HepG2 (cell line): ENCODE measurements around the gene RASL12. TPM values are rescaled to one million over a fixed set of nuclear protein-coding genes. Genes with fewer than 3 reads are reported as not detected.

Experiments used
- CENPT ChIP-seq: sonication (generic); formaldehyde crosslinking; IDR thresholded peaks from 2 replicates; pipeline ENCODE4 v1.8.0; 2022; ENCODE audit warnings: low read depth, mild to moderate bottlenecking, moderate library complexity, missing genetic modification reagents
- HNRNPLL ChIP-seq: fragments of 200-400 bp; formaldehyde crosslinking; IDR thresholded peaks from 2 replicates; pipeline ENCODE4 v1.6.1; 2017; ENCODE audit warnings: mild to moderate bottlenecking, low read depth, low read length; ENCODE audit not compliant: poor library complexity, severe bottlenecking
- HNRNPUL1 ChIP-seq: fragments of 200-400 bp; formaldehyde crosslinking; IDR thresholded peaks from 2 replicates; pipeline ENCODE4 v1.6.1; 2017; ENCODE audit warnings: low read depth, mild to moderate bottlenecking, low read length, moderate library complexity
- KDM4B ChIP-seq: sonication (generic); formaldehyde crosslinking; IDR thresholded peaks from 2 replicates; pipeline ENCODE4 v1.4.0; 2020; ENCODE audit warnings: missing genetic modification reagents
- MYNN ChIP-seq: sonication (generic); formaldehyde crosslinking; IDR thresholded peaks from 2 replicates; pipeline ENCODE4 v1.4.0; 2020; ENCODE audit warnings: mild to moderate bottlenecking, low read depth, missing genetic modification reagents
- RCOR2 ChIP-seq: IDR thresholded peaks from 2 replicates; pipeline ENCODE4 v1.6.1; 2016; ENCODE audit warnings: missing biosample characterization, missing genetic modification reagents
- SRSF1 ChIP-seq: fragments of 200-400 bp; formaldehyde crosslinking; optimal IDR thresholded peaks from 2 replicates; pipeline ENCODE3; 2017; ENCODE audit warnings: mild to moderate bottlenecking, low read depth, low read length, moderate library complexity
- ZBTB20 ChIP-seq: sonication (generic); formaldehyde crosslinking; IDR thresholded peaks from 2 replicates; pipeline ENCODE4 v1.8.1; 2023; ENCODE audit warnings: missing genetic modification reagents, low read depth, mild to moderate bottlenecking, borderline replicate concordance
- ZFP90 ChIP-seq: sonication (generic); formaldehyde crosslinking; IDR thresholded peaks from 2 replicates; pipeline ENCODE4 v1.8.0; 2022; ENCODE audit warnings: missing genetic modification reagents, mild to moderate bottlenecking, inconsistent platforms, borderline replicate concordance
- ZNF224 ChIP-seq: sonication (generic); formaldehyde crosslinking; IDR thresholded peaks from 2 replicates; pipeline ENCODE4 v1.5.0; 2020; ENCODE audit warnings: mild to moderate bottlenecking, missing genetic modification reagents
- ZNF260 ChIP-seq: sonication (generic); formaldehyde crosslinking; IDR thresholded peaks from 2 replicates; pipeline ENCODE4 v1.4.0; 2020; ENCODE audit warnings: missing genetic modification reagents, low read depth, mild to moderate bottlenecking, borderline replicate concordance
- ZNF616 ChIP-seq: sonication (generic); formaldehyde crosslinking; IDR thresholded peaks from 2 replicates; pipeline ENCODE4 v1.5.0; 2020; ENCODE audit warnings: low read depth, mild to moderate bottlenecking, missing genetic modification reagents
- ZNF629 ChIP-seq: sonication (generic); formaldehyde crosslinking; conservative IDR thresholded peaks from 2 replicates; pipeline ENCODE4 v1.5.0; 2020; ENCODE audit warnings: missing genetic modification reagents
- ZNF709 ChIP-seq: sonication (generic); formaldehyde crosslinking; IDR thresholded peaks from 2 replicates; pipeline ENCODE4 v1.5.0; 2020; ENCODE audit warnings: mild to moderate bottlenecking, missing genetic modification reagents
- ZNF883 ChIP-seq: sonication (generic); formaldehyde crosslinking; IDR thresholded peaks from 2 replicates; pipeline ENCODE4 v1.5.1; 2020; ENCODE audit warnings: mild to moderate bottlenecking, missing genetic modification reagents; ENCODE audit errors: not compliant biosample characterization
- polyA plus RNA-seq, 8 experiments: library from polyadenylated mRNA; depleted of rRNA in 3 of 8; stranded (reverse) in 7 of 8; unstranded in 1 of 8; fragments of >200 nt; fragmentation: Illumina TruSeq in 4 of 8; extraction: Trizol in 4 of 8; gene quantifications; 2 replicates each; pipeline versions ENCODE4 v1.2.1 to v1.2.3, GENCODE V29; 2011 to 2016; ENCODE audit warnings: low read depth in 4 of 8, missing spikeins in 1 of 8, mixed read lengths in 1 of 8; ENCODE audit not compliant: insufficient read depth in 1 of 8
- total RNA-seq, 5 experiments: library from RNA; depleted of rRNA; stranded (reverse); fragments of >200 nt; fragmentation: Illumina TruSeq; extraction: Trizol; gene quantifications; 2 replicates each; pipeline ENCODE4 v1.2.3, GENCODE V29; 2016; ENCODE audit warnings: low read depth in 1 of 5
- TF ChIP-seq, protein P1 (sequence below): sonication (generic); formaldehyde crosslinking; IDR thresholded peaks from 2 replicates; pipeline ENCODE4 v1.5.0; 2020; ENCODE audit warnings: mild to moderate bottlenecking, missing genetic modification reagents
- TF ChIP-seq, protein P2 (sequence below): sonication (generic); formaldehyde crosslinking; conservative IDR thresholded peaks from 2 replicates; pipeline ENCODE4 v1.4.0; 2020; ENCODE audit warnings: missing genetic modification reagents
- TF ChIP-seq, protein P3 (sequence below): sonication (generic); formaldehyde crosslinking; IDR thresholded peaks from 2 replicates; pipeline ENCODE4 v1.8.0; 2023; ENCODE audit warnings: mild to moderate bottlenecking, missing genetic modification reagents
- TF ChIP-seq, protein P4 (sequence below): sonication (generic); formaldehyde crosslinking; IDR thresholded peaks from 2 replicates; pipeline ENCODE4 v1.5.0; 2020; ENCODE audit warnings: missing genetic modification reagents
- TF ChIP-seq, protein P5 (sequence below), 2 experiments: fragments of 450-650 bp in 1 of 2; sonication (generic) in 1 of 2; formaldehyde crosslinking; IDR thresholded peaks; 2 replicates each; pipeline versions ENCODE4 v1.5.0 to v1.8.0; 2020 to 2022; ENCODE audit warnings: mild to moderate bottlenecking in 1 of 2, missing genetic modification reagents in 1 of 2
- TF ChIP-seq, protein P6 (sequence below): sonication (generic); formaldehyde crosslinking; IDR thresholded peaks from 2 replicates; pipeline ENCODE4 v1.8.0; 2022; ENCODE audit warnings: low read depth, missing genetic modification reagents

RASL12 gene
- total and polyA plus RNA-seq, 2 of the 13 experiments (the other 11 are each of a cell fraction or from before 2014, with no cell fraction given), result 0.16 to 0.55 TPM

DNA sequence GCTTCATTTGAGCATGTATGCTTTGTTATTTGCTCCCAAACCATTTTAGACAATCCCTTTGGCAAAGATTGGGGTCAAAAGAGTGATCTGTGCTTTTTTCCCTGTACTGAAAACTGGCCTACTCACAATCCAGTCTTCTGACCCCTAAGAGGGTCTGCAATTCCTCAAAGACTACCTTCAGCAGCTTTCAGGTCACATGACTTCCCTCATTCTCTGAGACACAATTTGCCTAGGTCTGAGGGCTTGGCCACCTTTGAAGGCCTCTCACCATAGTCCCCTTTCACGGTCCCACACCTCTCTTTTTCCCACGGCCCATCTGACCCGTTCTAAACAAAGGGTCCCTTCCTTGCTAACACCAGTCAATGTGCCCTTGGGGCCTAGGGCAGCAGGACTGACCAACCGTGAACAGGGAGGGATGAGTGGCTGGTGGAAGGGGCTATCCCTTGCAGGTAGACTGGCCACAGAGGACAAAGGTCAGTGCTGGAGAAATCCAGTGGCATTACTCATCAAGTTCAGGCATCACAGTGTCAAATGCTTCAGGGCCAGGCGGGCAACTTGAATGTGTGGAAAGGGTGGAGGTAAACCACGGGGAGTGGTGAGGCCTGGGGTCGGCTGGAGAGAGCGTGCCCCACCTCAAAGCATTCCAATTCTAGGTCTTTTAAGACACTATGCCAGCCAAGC, 10.8 kb downstream of the RASL12 start (continued):
- TF ChIP-seq, protein P1, sequence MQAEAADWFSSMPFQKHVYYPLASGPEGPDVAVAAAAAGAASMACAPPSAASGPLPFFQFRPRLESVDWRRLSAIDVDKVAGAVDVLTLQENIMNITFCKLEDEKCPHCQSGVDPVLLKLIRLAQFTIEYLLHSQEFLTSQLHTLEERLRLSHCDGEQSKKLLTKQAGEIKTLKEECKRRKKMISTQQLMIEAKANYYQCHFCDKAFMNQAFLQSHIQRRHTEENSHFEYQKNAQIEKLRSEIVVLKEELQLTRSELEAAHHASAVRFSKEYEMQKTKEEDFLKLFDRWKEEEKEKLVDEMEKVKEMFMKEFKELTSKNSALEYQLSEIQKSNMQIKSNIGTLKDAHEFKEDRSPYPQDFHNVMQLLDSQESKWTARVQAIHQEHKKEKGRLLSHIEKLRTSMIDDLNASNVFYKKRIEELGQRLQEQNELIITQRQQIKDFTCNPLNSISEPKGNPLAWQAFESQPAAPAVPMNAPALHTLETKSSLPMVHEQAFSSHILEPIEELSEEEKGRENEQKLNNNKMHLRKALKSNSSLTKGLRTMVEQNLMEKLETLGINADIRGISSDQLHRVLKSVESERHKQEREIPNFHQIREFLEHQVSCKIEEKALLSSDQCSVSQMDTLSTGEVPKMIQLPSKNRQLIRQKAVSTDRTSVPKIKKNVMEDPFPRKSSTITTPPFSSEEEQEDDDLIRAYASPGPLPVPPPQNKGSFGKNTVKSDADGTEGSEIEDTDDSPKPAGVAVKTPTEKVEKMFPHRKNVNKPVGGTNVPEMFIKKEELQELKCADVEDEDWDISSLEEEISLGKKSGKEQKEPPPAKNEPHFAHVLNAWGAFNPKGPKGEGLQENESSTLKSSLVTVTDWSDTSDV (CRISPR knock-in tag), result no peak
- TF ChIP-seq ZBTB20 (CRISPR knock-in tag), result 0 out of 2 replicates have a peak, but pooled peaks have one; percentile 29
- TF ChIP-seq, protein P2, sequence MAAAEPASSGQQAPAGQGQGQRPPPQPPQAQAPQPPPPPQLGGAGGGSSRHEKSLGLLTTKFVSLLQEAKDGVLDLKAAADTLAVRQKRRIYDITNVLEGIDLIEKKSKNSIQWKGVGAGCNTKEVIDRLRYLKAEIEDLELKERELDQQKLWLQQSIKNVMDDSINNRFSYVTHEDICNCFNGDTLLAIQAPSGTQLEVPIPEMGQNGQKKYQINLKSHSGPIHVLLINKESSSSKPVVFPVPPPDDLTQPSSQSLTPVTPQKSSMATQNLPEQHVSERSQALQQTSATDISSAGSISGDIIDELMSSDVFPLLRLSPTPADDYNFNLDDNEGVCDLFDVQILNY (CRISPR knock-in tag), result peak; percentile 61
- TF ChIP-seq ZNF616 (CRISPR knock-in tag), result no peak
- TF ChIP-seq ZFP90, result no peak; the same call in 1 of the 2 replicates
- no peak for TF ChIP-seq CENPT
- TF ChIP-seq, protein P3, sequence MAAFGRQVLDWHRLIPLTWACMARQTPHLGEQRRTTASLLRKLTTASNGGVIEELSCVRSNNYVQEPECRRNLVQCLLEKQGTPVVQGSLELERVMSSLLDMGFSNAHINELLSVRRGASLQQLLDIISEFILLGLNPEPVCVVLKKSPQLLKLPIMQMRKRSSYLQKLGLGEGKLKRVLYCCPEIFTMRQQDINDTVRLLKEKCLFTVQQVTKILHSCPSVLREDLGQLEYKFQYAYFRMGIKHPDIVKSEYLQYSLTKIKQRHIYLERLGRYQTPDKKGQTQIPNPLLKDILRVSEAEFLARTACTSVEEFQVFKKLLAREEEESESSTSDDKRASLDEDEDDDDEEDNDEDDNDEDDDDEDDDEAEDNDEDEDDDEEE (CRISPR knock-in tag), result no peak
- 0 out of 2 replicates have a peak, but pooled peaks have one; percentile 45 for TF ChIP-seq KDM4B
- TF ChIP-seq SRSF1, result no peak
- no peak for TF ChIP-seq ZNF883 (CRISPR knock-in tag)
- no peak for TF ChIP-seq ZNF709
- peak; percentile 41; the same call in 1 of the 2 replicates for TF ChIP-seq ZNF629 (CRISPR knock-in tag)
- TF ChIP-seq, protein P4, sequence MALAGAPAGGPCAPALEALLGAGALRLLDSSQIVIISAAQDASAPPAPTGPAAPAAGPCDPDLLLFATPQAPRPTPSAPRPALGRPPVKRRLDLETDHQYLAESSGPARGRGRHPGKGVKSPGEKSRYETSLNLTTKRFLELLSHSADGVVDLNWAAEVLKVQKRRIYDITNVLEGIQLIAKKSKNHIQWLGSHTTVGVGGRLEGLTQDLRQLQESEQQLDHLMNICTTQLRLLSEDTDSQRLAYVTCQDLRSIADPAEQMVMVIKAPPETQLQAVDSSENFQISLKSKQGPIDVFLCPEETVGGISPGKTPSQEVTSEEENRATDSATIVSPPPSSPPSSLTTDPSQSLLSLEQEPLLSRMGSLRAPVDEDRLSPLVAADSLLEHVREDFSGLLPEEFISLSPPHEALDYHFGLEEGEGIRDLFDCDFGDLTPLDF (CRISPR knock-in tag), result no peak
- TF ChIP-seq ZNF260, result no peak
- TF ChIP-seq, protein P5, sequence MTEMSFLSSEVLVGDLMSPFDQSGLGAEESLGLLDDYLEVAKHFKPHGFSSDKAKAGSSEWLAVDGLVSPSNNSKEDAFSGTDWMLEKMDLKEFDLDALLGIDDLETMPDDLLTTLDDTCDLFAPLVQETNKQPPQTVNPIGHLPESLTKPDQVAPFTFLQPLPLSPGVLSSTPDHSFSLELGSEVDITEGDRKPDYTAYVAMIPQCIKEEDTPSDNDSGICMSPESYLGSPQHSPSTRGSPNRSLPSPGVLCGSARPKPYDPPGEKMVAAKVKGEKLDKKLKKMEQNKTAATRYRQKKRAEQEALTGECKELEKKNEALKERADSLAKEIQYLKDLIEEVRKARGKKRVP (CRISPR knock-in tag; IDR thresholded peaks at IDR 0.05), result no peak
- TF ChIP-seq HNRNPUL1, result no peak
- TF ChIP-seq RCOR2 (CRISPR knock-in tag), result peak; percentile 75; the same call in 1 of the 2 replicates
- no peak for TF ChIP-seq ZNF224 (CRISPR knock-in tag)
- TF ChIP-seq HNRNPLL, result no peak
- TF ChIP-seq, protein P6, sequence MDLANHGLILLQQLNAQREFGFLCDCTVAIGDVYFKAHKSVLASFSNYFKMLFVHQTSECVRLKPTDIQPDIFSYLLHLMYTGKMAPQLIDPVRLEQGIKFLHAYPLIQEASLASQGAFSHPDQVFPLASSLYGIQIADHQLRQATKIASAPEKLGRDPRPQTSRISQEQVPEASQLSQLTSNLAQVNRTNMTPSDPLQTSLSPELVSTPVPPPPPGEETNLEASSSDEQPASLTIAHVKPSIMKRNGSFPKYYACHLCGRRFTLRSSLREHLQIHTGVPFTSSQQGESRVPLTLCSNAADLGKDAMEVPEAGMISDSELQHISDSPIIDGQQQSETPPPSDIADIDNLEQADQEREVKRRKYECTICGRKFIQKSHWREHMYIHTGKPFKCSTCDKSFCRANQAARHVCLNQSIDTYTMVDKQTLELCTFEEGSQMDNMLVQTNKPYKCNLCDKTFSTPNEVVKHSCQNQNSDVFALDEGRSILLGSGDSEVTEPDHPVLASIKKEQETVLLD (CRISPR knock-in tag), result no peak
- no peak for TF ChIP-seq MYNN
